Right lobe of liver (tissue), 4 donors: ENCODE results near the gene KATNIP.

ENCODE experiments used
- CTCF ChIP-seq, 4 donors: fragments of 200-600 bp in 3 of 4; fragments of 450-650 bp in 1 of 4; IDR thresholded peaks; one replicate each; pipeline versions ENCODE4 v1.5.1 to v1.8.0; 2016 to 2022; ENCODE audit warnings: antibody characterized with exemption in 4 of 4, mild to moderate bottlenecking in 2 of 4
- POLR2A ChIP-seq: fragments of 450-650 bp; IDR thresholded peaks from one replicate; pipeline ENCODE4 v1.6.1; 2017; ENCODE audit warnings: antibody characterized with exemption, mild to moderate bottlenecking
- donor health status: DM: no; HTN: no; CAD: no.
- donor health status: DM: no; HTN: no; CAD: no.
- donor health status: DM: no; HTN: yes; CAD: no.

- TF ChIP-seq CTCF (IDR thresholded peaks at IDR 0.05), result no peak
- no peak for TF ChIP-seq POLR2A
Observed at GRCh38 chr16:27598220-27598619, 48.3 kb downstream of the KATNIP start.
